NCI-H82 (cell line): ENCODE data around the gene AQP5.

Experiments
- DNase-seq: peaks from one replicate; lab custom pipeline; 2025; lab: John Stamatoyannopoulos, UW

Gene AQP5

DNA sequence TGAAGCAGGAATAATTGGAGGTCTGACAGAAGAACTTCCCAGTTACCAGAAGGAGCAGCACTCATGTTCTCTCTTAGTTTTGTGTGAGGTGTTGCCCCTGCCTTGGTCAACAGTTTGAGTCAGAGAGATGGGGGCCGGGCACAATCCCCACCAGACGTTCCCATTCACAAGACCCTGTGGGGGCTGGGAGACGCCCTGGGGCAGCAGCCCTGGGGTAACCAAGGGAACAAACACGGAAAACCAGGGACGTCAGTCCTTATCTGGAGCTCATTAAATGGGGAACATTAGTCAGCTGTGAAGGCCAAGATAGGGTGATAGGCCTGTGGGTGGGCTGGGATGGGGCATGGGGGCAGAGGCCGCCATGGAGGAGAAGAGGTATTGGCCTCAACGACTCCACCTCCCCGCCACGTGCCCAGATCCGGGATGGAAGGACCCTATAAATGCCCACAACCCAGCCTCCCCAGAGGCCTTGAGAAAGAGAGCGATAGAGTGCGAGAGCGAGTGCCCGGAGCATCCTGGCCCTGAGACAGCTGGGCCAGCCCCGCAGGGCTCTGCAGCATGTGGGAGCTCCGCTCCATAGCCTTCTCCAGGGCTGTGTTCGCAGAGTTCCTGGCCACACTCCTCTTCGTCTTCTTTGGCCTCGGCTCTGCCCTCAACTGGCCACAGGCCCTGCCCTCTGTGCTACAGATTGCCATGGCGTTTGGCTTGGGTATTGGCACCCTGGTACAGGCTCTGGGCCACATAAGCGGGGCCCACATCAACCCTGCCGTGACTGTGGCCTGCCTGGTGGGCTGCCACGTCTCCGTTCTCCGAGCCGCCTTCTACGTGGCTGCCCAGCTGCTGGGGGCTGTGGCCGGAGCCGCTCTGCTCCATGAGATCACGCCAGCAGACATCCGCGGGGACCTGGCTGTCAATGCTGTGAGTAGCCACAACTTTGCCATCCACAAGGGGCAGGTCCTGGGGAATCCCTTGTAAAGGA is 11.1 kb upstream of the AQP5 start, which contains the start of gene AQP2:
Gene AQP2, plus strand, starts transcription at position 465 of the 979 bp plus-strand sequence. Its CDS starts 94 bp downstream, at position 559.
- no peak for DNase-seq

DNA sequence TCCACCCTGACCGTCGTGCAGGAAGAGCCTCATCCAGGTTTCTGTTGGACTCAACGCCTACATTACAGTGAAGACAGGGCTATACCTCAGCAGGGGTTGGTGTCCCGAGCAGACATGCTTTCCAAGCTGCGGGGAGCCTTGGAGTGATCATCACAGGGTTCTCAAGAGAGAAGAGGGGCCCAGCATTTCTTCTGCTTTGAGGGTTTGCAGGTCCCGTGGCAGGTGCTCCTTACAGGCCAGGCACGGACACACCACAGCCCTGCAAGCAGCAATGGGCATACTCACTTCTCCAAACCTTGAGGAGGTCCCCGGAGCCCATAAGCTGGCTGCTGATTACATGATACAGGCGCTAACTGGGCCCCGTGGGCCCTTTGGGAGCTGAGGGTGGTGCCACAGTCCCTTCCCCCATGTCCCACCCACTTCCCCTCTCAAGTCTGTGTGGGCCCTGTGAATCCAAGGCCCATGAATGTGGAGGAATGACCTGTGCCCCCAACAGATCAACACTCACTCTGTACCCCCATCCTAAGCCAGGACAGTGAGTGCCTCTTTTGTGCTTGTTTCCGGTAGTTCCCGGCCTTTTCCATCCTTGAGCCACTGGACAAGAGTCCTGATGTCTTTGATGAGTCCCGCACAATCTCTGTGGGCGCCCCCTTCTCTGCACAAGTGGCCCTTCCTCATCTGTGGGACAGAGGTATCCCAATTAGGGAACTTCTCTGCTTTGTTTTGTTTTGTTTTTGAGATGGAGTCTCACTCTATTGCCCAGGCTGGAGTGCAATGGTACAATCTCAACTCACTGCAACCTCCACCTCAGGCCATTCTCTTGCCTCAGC is 10.0 kb upstream of the AQP5 start:
- DNase-seq = no peak

DNA sequence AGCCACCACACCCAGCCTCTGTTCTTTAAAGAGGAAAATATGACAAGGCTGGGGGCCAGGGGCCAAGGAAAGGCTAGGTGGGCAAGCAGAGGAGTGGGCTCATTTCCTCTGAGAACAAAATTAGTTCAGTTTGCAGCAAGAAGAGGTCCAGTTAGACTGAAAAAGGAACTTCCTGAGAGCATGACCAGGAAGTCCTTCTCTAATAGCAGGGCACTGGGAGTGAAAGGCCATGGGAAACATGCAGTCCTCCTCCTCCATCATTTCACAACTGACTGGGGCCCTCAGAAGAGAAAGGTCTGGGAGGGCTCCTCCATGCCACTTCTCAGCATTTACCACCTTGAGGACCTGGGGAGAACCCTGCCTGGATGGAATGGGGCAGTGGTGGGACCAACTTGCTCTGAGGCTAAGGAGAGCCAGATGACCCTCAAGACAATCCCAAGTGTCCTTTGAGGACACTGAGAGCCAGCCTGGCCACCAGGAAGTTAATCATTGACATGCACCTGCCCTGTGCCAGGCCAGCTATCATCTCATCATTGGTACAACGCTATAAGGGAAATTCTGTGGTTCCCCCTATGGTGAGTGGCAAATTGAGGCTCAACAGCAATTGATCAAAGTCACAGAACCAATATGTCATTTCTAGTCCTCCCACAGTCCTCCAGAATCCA is 9.1 kb upstream of the AQP5 start:
- DNase-seq = no peak

DNA sequence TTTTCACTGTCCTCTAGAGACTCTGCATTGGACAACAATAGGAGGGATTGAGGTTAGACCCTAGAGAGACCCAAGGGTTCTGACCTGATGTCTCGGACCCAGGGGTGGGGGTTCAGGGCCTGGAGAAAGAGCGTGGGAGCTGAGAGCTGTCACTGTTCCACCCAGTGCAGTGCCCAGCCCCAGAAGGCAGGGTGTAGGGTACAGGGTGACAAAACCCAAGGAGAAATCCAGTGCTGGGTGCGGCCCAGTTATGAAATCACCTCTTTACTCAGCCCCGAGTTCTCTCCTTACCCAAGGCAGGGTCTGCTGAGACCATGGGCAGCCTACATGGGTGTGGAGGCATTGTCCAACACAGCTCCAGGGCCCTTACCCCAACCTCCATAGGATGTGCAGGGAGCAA is 8.5 kb upstream of the AQP5 start:
- no peak for DNase-seq

DNA sequence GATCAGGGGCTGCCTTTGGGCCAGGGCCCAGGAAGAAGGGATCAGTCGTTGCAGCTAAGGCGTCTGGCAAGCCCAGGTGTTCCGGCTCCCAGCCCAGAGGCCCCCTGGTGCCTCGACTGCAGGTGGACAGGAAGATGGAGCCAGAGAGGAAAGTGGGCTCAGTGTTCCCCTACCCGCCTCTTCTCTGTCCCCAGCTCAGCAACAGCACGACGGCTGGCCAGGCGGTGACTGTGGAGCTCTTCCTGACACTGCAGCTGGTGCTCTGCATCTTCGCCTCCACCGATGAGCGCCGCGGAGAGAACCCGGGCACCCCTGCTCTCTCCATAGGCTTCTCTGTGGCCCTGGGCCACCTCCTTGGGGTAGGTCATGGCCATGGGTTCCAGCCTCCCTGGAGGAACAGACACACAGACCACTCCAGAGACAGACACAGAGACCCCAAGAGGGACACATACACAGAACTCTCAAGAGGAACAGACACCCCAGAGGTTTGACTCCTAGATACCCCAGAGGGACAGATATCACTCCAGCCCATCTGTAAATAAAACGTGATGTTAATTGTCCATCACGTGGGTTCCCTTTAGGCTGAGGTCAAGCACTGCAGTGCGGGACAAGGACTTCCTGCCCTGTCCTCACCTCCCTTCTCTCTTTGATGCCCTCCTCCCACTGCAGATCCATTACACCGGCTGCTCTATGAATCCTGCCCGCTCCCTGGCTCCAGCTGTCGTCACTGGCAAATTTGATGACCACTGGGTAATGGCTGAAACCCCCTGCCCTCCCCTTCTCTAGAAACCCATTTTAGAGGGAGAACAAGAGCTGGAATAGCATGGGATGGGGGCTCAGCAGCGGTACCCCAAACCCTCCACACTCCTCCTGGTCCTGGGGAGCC is 7.5 kb upstream of the AQP5 start:
- no peak for DNase-seq

DNA sequence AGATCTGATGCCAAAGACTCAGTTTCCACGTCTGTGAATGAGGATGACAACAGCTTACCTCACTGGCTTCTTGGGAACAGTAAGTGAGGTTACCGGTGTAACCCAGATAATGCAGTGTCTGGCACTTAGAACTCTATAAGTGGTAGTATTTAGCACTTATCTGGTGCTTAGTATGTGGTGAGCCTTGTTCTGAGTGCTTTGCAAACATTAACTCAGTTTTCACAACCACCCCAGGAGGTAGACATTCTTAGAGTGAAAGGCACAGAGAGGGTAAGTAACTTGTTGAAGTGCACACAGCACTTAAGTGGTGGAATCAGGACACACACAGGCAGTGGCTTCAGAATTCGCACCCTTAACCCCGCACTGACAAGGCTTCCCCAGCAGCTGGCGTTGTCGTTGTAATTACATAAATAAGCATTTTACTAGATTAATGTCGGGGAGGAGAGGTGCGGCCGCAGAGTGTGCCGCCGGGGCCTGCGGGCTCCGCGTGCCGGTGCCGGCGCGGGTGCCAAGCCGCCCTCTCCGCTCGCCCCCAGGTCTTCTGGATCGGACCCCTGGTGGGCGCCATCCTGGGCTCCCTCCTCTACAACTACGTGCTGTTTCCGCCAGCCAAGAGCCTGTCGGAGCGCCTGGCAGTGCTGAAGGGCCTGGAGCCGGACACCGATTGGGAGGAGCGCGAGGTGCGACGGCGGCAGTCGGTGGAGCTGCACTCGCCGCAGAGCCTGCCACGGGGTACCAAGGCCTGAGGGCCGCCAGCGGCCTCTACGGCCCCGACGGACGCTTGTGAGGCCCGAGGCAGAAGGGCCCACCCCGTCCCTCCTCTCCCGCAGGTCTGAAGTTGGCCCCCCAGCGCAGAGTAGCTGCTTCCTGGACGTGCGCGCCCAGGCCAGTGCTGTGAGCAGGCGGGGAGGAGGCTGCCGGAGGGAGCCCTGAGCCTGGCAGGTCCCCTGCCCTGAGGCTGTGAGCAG is 6.5 kb upstream of the AQP5 start:
- DNase-seq = no peak

DNA sequence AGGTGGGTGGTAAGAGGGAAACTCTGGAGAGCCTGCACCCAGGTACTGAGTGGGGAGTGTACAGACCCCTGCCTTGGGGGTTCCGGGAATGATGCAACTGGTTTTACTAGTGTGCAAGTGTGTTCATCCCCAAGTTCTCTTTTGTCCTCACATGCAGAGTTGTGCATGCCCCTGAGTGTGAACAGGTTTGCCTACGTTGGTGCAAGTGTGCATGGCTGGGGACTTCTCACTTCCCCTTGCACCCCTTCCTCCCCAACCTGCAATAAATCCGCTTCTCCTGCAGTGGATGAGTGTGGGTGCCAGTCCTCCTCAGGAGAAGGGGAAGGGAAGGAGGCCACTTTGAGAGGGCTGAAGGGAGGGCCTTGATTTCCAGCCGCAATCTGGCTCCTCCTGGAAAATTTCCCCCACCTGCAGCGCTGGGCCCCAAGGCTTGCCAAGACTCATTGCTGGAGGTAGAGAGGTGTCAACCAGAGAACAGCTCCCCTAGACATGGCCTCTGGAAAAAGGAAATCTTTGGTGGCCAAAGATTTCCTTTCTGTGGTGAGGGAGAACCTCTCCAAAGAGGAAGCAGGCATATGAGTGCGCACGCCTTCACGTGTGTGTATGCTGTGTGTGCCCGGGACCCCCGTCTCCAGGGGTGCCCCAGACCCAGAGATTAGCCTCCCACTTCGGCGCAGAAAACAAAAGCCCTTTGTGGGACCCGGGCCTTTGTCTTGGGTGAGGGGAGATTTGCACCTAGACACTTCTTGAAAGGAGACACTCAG is 5.6 kb upstream of the AQP5 start:
- DNase-seq = no peak

DNA sequence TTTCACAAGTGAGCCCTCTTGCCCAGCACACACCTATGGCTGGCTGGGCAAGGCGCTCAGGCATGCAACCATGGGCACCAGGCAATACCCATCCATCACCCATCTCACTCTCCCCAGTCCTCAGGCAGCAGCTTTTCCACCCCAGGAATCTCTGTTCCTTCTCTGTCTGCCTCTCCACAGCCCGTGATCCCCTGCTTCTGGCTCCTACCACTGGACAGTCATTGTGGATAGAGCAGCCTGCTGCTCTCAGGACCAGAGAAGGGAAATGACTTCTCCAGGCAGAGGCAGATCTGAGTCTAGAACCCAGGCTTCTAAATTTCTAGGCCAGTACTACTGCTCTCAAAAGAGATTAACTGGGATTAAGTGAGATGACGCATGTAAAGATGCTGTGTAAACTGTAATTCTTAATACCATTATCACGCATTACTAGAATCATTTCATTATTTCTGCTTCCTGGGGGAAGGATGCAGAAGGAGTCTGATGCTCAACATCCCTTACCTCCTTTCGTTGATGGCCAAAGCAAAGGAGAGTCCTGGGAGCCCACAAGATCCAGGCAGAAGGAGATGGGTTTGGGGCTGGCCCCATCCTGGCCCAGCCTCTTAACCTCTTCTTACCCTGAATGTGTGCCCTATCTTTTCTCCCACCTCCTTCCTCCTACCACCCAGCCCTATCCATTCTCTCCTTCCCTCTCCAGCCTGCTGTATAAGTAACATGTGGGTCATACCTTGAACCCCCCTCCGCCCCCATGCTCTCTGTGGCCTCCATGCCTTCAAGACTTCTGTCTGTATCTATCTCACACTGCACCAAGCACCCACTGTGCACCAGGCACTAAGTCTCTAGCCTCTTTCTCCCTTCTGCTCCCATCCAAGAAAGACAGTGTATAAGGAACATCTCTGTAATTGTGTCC is 4.8 kb upstream of the AQP5 start:
- DNase-seq = peak; percentile 84

DNA sequence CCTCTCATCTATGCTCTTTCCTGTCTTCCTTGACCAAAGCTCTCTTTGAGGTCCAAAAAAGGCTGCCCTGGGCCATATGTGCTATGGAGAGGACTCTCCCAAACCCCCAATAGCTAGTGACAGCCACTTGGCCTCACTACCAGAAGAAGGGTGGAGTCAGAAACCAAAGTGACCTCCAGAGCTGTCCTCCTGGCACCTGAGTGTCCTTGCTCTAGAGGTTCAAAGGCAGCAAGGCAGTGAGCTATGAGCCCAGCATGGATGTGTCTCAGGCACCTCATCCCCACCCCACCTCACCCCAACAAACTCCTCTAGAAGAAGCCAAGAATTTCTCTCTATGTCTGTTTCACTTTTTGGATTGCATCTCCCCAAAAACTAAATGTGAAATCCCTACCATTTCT is 4.1 kb upstream of the AQP5 start:
- DNase-seq = no peak

DNA sequence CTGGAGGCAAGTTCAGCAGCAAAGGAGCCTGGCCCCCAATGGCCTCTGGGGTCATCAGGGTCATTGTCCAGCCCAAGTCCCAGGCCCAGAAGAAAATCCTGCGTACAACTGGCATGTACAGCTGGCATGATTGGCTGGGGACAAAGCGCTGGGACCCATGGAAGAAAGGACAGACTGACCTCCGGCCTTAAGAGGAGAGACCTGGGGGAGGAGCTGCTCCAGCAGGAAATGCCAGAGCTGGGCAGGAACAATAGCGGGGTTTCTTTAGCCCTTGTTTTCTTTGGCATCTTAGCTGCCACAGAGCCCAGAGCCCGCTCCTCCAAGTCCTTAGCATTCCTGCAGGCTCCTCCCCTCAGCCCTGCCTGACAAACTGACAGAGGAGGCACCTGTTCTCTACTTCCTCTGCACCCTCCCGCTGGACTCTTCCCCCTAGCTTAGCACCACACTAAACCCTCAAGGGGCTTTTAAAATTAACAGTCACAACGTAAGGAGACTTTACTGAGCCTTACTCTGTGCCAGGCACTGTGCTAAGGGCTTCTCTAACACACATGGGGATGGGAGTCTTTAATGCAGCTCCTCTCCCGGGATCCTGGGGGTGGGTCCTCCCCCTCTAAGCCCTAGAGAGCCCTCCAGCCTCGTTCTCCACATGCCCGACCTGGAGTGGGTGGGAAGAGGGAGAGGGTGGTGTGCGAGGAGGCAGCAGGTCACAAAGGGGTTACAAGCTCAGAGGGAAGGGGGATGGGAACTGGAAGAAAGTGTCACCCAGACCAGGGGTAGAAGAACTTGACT is 1.8 kb upstream of the AQP5 start:
- DNase-seq = peak; percentile 54

DNA sequence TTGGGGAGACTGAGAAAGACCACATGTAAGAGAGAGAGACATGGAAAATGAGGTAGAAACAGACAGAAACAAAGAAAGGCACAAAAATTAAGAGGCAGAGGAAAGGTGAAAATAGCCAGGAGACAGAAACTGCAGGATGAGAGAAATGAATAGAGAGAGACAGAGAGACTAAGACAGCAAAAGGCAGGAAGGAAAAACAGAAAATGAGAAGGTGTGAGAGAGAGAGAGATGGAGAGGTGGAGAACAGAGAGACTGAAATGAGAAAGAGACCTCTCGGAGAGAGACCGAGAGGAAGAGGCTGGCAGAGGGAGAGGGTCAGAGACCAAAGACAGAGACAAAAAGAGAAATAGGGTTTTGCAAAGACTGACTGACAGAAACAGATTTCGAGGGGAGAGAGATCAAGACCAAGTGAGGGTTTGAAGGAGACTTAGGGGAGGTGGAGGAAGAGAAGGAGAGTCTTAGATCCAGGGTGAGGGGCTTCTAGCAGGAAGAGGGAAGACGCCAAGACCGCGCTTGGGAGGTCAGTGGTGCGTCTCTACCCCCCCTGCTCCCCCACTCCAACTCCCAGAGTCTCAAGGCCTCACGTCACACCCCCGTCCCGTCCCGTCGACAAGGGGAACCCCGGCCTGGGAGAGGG is 1.1 kb upstream of the AQP5 start:
- DNase-seq = no peak

DNA sequence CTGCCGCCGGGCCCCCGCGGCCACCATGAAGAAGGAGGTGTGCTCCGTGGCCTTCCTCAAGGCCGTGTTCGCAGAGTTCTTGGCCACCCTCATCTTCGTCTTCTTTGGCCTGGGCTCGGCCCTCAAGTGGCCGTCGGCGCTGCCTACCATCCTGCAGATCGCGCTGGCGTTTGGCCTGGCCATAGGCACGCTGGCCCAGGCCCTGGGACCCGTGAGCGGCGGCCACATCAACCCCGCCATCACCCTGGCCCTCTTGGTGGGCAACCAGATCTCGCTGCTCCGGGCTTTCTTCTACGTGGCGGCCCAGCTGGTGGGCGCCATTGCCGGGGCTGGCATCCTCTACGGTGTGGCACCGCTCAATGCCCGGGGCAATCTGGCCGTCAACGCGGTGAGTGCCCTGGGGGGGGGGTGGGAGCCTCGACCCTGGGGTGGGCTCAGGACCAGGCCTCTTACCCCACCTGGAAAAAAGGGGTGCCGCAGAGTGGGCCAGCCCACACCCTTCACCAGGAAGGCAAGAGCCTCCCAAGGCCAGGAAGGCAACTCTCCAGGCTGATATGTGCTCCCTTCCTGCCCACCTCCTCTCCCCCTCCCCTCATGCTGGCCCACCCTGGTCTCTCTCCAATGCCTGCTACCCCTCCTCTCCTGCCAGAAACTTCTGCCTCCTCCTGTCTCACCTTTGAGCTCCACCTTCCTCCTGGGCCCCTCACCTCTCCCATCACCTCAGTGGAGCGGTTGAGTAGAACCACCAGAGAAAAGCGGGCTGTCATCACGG is 507 bp downstream of the AQP5 start:
- DNase-seq = no peak

DNA sequence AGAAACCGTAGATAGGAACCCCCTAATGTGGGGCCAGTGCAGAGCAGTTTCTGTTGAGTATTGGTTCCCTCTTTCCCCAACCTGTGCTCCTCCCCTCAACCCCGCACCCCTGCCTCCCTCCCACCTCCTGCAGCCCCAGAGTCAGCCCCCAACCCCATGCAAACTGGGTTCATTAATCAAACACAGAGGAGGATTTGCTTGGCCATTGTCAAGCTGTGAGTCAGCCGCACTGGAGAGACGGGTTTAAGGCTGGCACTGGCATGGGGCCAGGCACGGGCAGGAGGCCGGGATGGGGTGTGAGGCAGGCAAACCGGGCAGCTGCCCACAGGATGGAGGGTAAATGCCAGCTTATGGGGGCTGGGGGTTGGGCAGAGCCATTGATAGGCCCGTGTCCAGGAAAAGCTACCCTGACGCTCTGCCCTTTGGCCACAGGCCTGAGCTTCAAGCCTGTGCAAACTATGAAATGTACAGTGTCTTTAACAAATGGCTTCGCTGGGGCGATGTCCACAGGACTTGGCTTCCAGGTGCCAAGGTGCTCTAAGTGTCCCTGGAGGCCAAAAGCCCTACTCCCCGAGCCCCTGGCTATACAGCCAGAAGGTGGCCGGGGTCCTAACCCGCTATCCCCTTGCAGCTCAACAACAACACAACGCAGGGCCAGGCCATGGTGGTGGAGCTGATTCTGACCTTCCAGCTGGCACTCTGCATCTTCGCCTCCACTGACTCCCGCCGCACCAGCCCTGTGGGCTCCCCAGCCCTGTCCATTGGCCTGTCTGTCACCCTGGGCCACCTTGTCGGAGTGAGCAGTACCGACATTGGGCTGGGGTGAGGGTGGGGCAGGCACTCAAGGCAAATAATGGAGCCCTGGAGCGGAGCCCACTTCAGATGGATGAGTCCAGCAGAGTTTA is 1.4 kb downstream of the AQP5 start:
- no peak for DNase-seq

DNA sequence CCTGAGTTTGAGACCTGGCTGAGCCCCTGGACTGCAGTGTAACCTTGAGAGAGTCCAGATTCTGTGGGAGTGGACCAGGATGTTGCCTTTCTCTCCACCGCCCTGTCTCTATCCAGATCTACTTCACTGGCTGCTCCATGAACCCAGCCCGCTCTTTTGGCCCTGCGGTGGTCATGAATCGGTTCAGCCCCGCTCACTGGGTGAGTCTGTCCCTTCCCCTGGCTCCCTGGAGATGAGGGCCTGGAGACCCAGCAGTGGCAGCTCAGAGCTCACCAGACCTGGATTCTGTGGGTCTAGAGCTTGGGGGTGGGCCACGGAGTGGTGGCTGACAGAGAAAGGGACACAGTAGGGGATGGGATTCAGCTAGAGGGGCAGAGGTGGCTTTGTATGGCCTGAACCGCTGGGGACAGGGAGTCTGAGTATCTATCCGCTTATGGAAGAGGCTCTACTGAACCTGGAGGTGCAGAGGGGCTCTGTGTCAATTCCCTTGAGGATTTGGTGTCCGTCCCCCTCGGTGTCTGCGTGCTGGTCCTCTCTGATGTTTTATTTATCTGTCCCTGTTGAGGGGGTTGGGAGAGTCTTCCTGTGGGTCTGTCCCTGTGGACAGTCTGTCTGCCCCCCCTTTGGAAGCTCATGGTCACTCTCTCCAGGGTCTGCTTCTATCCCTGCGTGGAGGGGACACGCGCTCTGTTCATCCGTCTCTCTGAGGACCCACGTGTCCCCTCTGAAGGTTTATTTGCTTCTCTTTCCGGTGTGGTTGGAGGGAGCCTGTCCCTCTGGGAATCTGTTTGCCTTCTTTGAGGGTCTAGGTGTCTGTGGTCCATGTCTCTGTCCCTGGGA is 2.5 kb downstream of the AQP5 start:
- DNase-seq = no peak
